Right renal pelvis (tissue), 4 donors: ENCODE results near the gene OR2M2. TPM values are rescaled to one million over a fixed set of nuclear protein-coding genes. Genes with fewer than 3 reads are reported as not detected.

Experiments used
- DNase-seq, 4 donors: peaks; one replicate each; pipeline ENCODE4 v3.0.0-alpha.2; 2013; ENCODE audit warnings: low read depth in 4 of 4, low spot score in 3 of 4, missing footprints in 1 of 4
- polyA plus RNA-seq, 4 donors: library from polyadenylated mRNA; unstranded; fragments of 120-200 nt; gene quantifications; one replicate each; pipeline ENCODE4 v1.2.1, GENCODE V29; 2013; ENCODE audit not compliant: insufficient read length in 4 of 4

The OR2M2 gene
- polyA plus RNA-seq = not detected

GRCh38 chr1:248174521-248174920, at the start of gene OR2M2:
OR2M2 (plus strand) TSS chr1:248174821; CDS start chr1:248179986, 5,165 bp downstream.
- DNase-seq = no peak

GRCh38 chr1:248127653-248128052, 47.0 kb upstream of the OR2M2 start:
- DNase-seq = no peak

GRCh38 chr1:248136811-248137210, 37.8 kb upstream of the OR2M2 start:
- no peak for DNase-seq

GRCh38 chr1:248140846-248141245, 33.8 kb upstream of the OR2M2 start:
- DNase-seq = no peak

GRCh38 chr1:248143311-248143710, 31.3 kb upstream of the OR2M2 start:
- no peak for DNase-seq

GRCh38 chr1:248144513-248145198, 30.0 kb upstream of the OR2M2 start, which contains the start of gene OR2M5:
OR2M5 (plus strand) TSS chr1:248145148; CDS start chr1:248145148, 0 bp downstream.
- no peak for DNase-seq

GRCh38 chr1:248152056-248152827, 22.4 kb upstream of the OR2M2 start:
- no peak for DNase-seq

- no peak for DNase-seq
Observed at GRCh38 chr1:248155927-248156326, 18.7 kb upstream of the OR2M2 start.

- DNase-seq = no peak
Observed at GRCh38 chr1:248158758-248159157, 15.9 kb upstream of the OR2M2 start.

- DNase-seq = no peak
Observed at GRCh38 chr1:248164031-248164430, 10.6 kb upstream of the OR2M2 start.

GRCh38 chr1:248165186-248165585, 9.4 kb upstream of the OR2M2 start:
- DNase-seq = no peak

- DNase-seq = no peak
Observed at GRCh38 chr1:248183996-248184395, 9.4 kb downstream of the OR2M2 start.

GRCh38 chr1:248187363-248187762, 12.7 kb downstream of the OR2M2 start:
- DNase-seq = no peak

- DNase-seq = peak in 1 of 4 donors; percentile 12
Observed at GRCh38 chr1:248189026-248189425, 14.4 kb downstream of the OR2M2 start.

- DNase-seq = no peak
Observed at GRCh38 chr1:248194117-248194516, 19.5 kb downstream of the OR2M2 start.

- no peak for DNase-seq
Observed at GRCh38 chr1:248196965-248197364, 22.3 kb downstream of the OR2M2 start, which contains the start of gene OR2M3. OR2M3 (plus strand) TSS chr1:248197265; CDS start chr1:248203068, 5,803 bp downstream.

- DNase-seq = no peak
Observed at GRCh38 chr1:248215880-248216279, 41.3 kb downstream of the OR2M2 start.

- no peak for DNase-seq
Observed at GRCh38 chr1:248225537-248225936, 50.9 kb downstream of the OR2M2 start.

- no peak for DNase-seq
Observed at GRCh38 chr1:248229360-248229908, 54.8 kb downstream of the OR2M2 start.
